GM18951 (cell line): ENCODE measurements around the gene STH.

Experiments
- POLR2A ChIP-seq: IDR thresholded peaks from 4 replicates; pipeline ENCODE4 v1.6.1; 2011; ENCODE audit warnings: mild to moderate bottlenecking; ENCODE audit not compliant: insufficient read length, insufficient read depth; ENCODE audit errors: extremely low read depth
- in situ Hi-C: fragments of 300-500 bp; cut with MboI; formaldehyde crosslinking; loops from one replicate; pipeline ENCODE4 v1.12.0; 2022; ENCODE audit warnings: low sequenced_read_pairs, mixed read lengths, inconsistent platforms; ENCODE audit not compliant: unreplicated experiment

The STH gene

GRCh38 chr17:45973099-45973780 lies 25.8 kb upstream of the STH start:
- in situ Hi-C loops, result no loop called here
- no peak for TF ChIP-seq POLR2A

GRCh38 chr17:45973946-45974859 lies 24.8 kb upstream of the STH start:
- TF ChIP-seq POLR2A, result no peak

GRCh38 chr17:45974916-45975630 lies 24.0 kb upstream of the STH start:
- in situ Hi-C loops, result no loop called here

More at GRCh38 chr17:45973946-45974859, 24.8 kb upstream of the STH start:
- in situ Hi-C loops, result no loop called here

GRCh38 chr17:45975640-45976295 lies 23.3 kb upstream of the STH start:
- no peak for TF ChIP-seq POLR2A
- in situ Hi-C loops, result no loop called here

More at GRCh38 chr17:45974916-45975630, 24.0 kb upstream of the STH start:
- TF ChIP-seq POLR2A, result no peak

GRCh38 chr17:45976391-45976754 lies 22.7 kb upstream of the STH start:
- in situ Hi-C loops, result no loop called here
- TF ChIP-seq POLR2A, result no peak

- TF ChIP-seq POLR2A, result no peak
These were observed 22.1 kb upstream of the STH start for GRCh38 chr17:45976755-45977505.

GRCh38 chr17:45977506-45977824 lies 21.6 kb upstream of the STH start:
- no peak for TF ChIP-seq POLR2A
- in situ Hi-C loops, result no loop called here

More at GRCh38 chr17:45976755-45977505, 22.1 kb upstream of the STH start:
- in situ Hi-C loops, result no loop called here

GRCh38 chr17:45977976-45978626 lies 20.9 kb upstream of the STH start:
- in situ Hi-C loops, result no loop called here
- TF ChIP-seq POLR2A, result no peak

- in situ Hi-C loops, result no loop called here
- no peak for TF ChIP-seq POLR2A
These were observed 19.9 kb upstream of the STH start for GRCh38 chr17:45979137-45979536.

GRCh38 chr17:45980855-45981254 lies 18.2 kb upstream of the STH start:
- in situ Hi-C loops, result no loop called here
- TF ChIP-seq POLR2A, result no peak

GRCh38 chr17:45981306-45981705 lies 17.7 kb upstream of the STH start:
- no peak for TF ChIP-seq POLR2A
- in situ Hi-C loops, result no loop called here
